Gastrocnemius medialis (tissue), 4 donors: Measurements from ENCODE around the gene RBMS3.

Experiments
- CTCF ChIP-seq, 5 experiments: fragments of 450-650 bp in 3 of 5; fragments of 200-600 bp in 2 of 5; sonication (generic) in 2 of 5; IDR thresholded peaks in 4 of 5; conservative IDR thresholded peaks in 1 of 5; 1 replicate in 4 of 5; 2 replicates in 1 of 5; pipeline ENCODE4 v1.5.1; 2016 to 2019; ENCODE audit warnings: antibody characterized with exemption in 5 of 5, mild to moderate bottlenecking in 3 of 5, moderate library complexity in 3 of 5
- POLR2A ChIP-seq, 2 donors: fragments of 450-650 bp; IDR thresholded peaks; one replicate each; pipeline ENCODE4 v1.6.1; 2017; ENCODE audit warnings: antibody characterized with exemption in 2 of 2, mild to moderate bottlenecking in 2 of 2, moderate library complexity in 2 of 2

- TF ChIP-seq CTCF (IDR thresholded peaks at IDR 0.05 in 4 of 5, conservative IDR thresholded peaks at IDR 0.05 in 1 of 5) = no peak
- TF ChIP-seq POLR2A (IDR thresholded peaks at IDR 0.05) = no peak
Observed at GRCh38 chr3:29284497-29284896, 3.6 kb downstream of the RBMS3 start.
